Left lobe of liver (tissue), 2 donors: ENCODE results near the gene ADARB1. TPM values are rescaled to one million over a fixed set of nuclear protein-coding genes. Genes with fewer than 3 reads are reported as not detected.
A peak's percentile ranks its signal among the peaks of the same experiment; 100 is the strongest.

Experiments
- ATAC-seq: fragments of 200-7000 bp; cut with Tn5 transposase; one replicate; pipeline ENCODE4 v1.9.1; 2020; ENCODE audit warnings: mild to moderate bottlenecking, moderate library complexity
- DNase-seq: peaks from one replicate; pipeline ENCODE4 v3.0.0-alpha.2; 2020; ENCODE audit warnings: low spot score
- total RNA-seq: library from RNA; stranded (reverse); gene quantifications from one replicate; pipeline ENCODE4 v1.2.1, GENCODE V29; 2021
- donor health status: DM: no; HTN: no; CAD: no; lungs with moderate emphysema.
- donor health status: DM: no; HTN: yes; CAD: no.

Gene ADARB1
- total RNA-seq, 1 donor from 2014 or later = 9.8 TPM

- ATAC-seq = no peak
- peak; percentile 40 for DNase-seq
Observed at GRCh38 chr21:45259206-45259840, 184.9 kb downstream of the ADARB1 start.

GRCh38 chr21:45260191-45260825 is 185.9 kb downstream of the ADARB1 start:
- DNase-seq = peak; percentile 23

GRCh38 chr21:45261093-45261492 is 186.7 kb downstream of the ADARB1 start:
- peak; percentile 4 for ATAC-seq
- DNase-seq = peak; percentile 35

More at GRCh38 chr21:45260191-45260825, 185.9 kb downstream of the ADARB1 start:
- no peak for ATAC-seq

- ATAC-seq (peak; percentile 73), DNase-seq (peak; percentile 65)
Observed at GRCh38 chr21:45262041-45262581, 187.7 kb downstream of the ADARB1 start.

- DNase-seq = peak; percentile 87
Observed at GRCh38 chr21:45262616-45263015, 188.2 kb downstream of the ADARB1 start.

GRCh38 chr21:45263534-45263933 is 189.2 kb downstream of the ADARB1 start:
- DNase-seq (peak; percentile 43), ATAC-seq (no peak)

More at GRCh38 chr21:45262616-45263015, 188.2 kb downstream of the ADARB1 start:
- ATAC-seq = peak; percentile 90

- DNase-seq = peak; percentile 39
- no peak for ATAC-seq
Observed at GRCh38 chr21:45264146-45264911, 189.9 kb downstream of the ADARB1 start.

GRCh38 chr21:45264912-45265515 is 190.6 kb downstream of the ADARB1 start:
- peak; percentile 37 for DNase-seq
- ATAC-seq = no peak

- peak; percentile 35 for DNase-seq
- no peak for ATAC-seq
Observed at GRCh38 chr21:45265721-45266517, 191.5 kb downstream of the ADARB1 start.

- ATAC-seq = no peak
- peak; percentile 30 for DNase-seq
Observed at GRCh38 chr21:45266518-45267389, 192.4 kb downstream of the ADARB1 start.

GRCh38 chr21:45267390-45267760 is 193.0 kb downstream of the ADARB1 start:
- DNase-seq = peak; percentile 24
- ATAC-seq = no peak

- ATAC-seq (no peak), DNase-seq (peak; percentile 24)
Observed at GRCh38 chr21:45269861-45270260, 195.5 kb downstream of the ADARB1 start.

GRCh38 chr21:45270306-45270821 is 196.0 kb downstream of the ADARB1 start:
- ATAC-seq (peak; percentile 81), DNase-seq (peak; percentile 52)

Other genes with a start within 250 kb of the ADARB1 start
- gene PTTG1IP, start 200.9 kb upstream of the ADARB1 start, total RNA-seq = 73.9 TPM
- 13.6 TPM for gene ITGB2, start 153.7 kb upstream of the ADARB1 start, total RNA-seq
- gene SLX9, start 134.6 kb upstream of the ADARB1 start, total RNA-seq = 19.1 TPM
- gene POFUT2, start 213.3 kb downstream of the ADARB1 start, total RNA-seq = 17.5 TPM